HG02840 (cell line): ENCODE results near the gene KIF7.
A peak's percentile ranks its signal among the peaks of the same experiment; 100 is the strongest.
"Not testable (repeated sequence)": the region's sequence is repeated elsewhere in the genome, so short reads cannot be mapped to it uniquely, and the experiment has no call there.

ENCODE experiments used
- ATAC-seq: cut with Tn5 transposase; IDR thresholded peaks from one replicate; pipeline ENCODE4 v1.9.1; 2021; ENCODE audit warnings: mild to moderate bottlenecking, moderate library complexity, moderate number of reproducible peaks; ENCODE audit not compliant: unreplicated experiment, low FRiP score

KIF7 gene

GRCh38 chr15:89654847-89655805 lies at the start of gene KIF7:
TSS of gene KIF7 (minus strand) at chr15:89655467. CDS start at chr15:89652930, 2,537 bp downstream.
- no peak for ATAC-seq

- ATAC-seq = no peak
Observed at GRCh38 chr15:89704411-89704810, 49.1 kb upstream of the KIF7 start.

- ATAC-seq = no peak
Observed at GRCh38 chr15:89695198-89695597, 39.9 kb upstream of the KIF7 start.

GRCh38 chr15:89693696-89694095 lies 38.4 kb upstream of the KIF7 start:
- no peak for ATAC-seq

- no peak for ATAC-seq
Observed at GRCh38 chr15:89693091-89693490, 37.8 kb upstream of the KIF7 start.

GRCh38 chr15:89690276-89691218 lies 35.3 kb upstream of the KIF7 start, which contains the start of the genes PEX11A and WDR93:
TSS of gene PEX11A (minus strand) at chr15:89690754. CDS start at chr15:89690632, 122 bp downstream.
TSS of gene WDR93 (plus strand) at chr15:89690811. CDS start at chr15:89701747, 10,936 bp downstream.
- peak; percentile 76 for ATAC-seq

- ATAC-seq = not testable (repeated sequence)
Observed at GRCh38 chr15:89689930-89690275, 34.6 kb upstream of the KIF7 start.

GRCh38 chr15:89686522-89686921 lies 31.3 kb upstream of the KIF7 start:
- no peak for ATAC-seq

GRCh38 chr15:89685995-89686394 lies 30.7 kb upstream of the KIF7 start:
- no peak for ATAC-seq

- ATAC-seq = no peak
Observed at GRCh38 chr15:89681146-89681545, 25.9 kb upstream of the KIF7 start.

GRCh38 chr15:89680282-89680873 lies 25.1 kb upstream of the KIF7 start:
- no peak for ATAC-seq

- no peak for ATAC-seq
Observed at GRCh38 chr15:89679212-89679611, 23.9 kb upstream of the KIF7 start, which contains the start of gene PLIN1. TSS of gene PLIN1 (minus strand) at chr15:89679367. CDS start at chr15:89677489, 1,878 bp downstream.

- no peak for ATAC-seq
Observed at GRCh38 chr15:89677381-89677780, 22.1 kb upstream of the KIF7 start.

- no peak for ATAC-seq
Observed at GRCh38 chr15:89675606-89676005, 20.3 kb upstream of the KIF7 start.

- no peak for ATAC-seq
Observed at GRCh38 chr15:89674526-89674925, 19.3 kb upstream of the KIF7 start.

- no peak for ATAC-seq
Observed at GRCh38 chr15:89673165-89673512, 17.9 kb upstream of the KIF7 start.

GRCh38 chr15:89672221-89673164 lies 17.2 kb upstream of the KIF7 start:
- no peak for ATAC-seq

GRCh38 chr15:89671687-89672086 lies 16.4 kb upstream of the KIF7 start:
- ATAC-seq = no peak

- no peak for ATAC-seq
Observed at GRCh38 chr15:89670971-89671560, 15.8 kb upstream of the KIF7 start.
